ENCODE measurements around the gene PPM1H.
"Not testable (repeated sequence)": the region's sequence is repeated elsewhere in the genome, so short reads cannot be mapped to it uniquely, and the experiment has no call there.

PPM1H gene

GRCh38 chr12:62673028-62673815 is 261.7 kb downstream of the PPM1H start:
- TF ChIP-seq GATA1 (IDR thresholded peaks at IDR 0.05; ENCODE audit: low read depth, low read length) (no peak), POLR2A (IDR thresholded peaks at IDR 0.05; ENCODE audit: low read length) (no peak)
- no peak for DNase-seq

- TF ChIP-seq GATA1 (IDR thresholded peaks at IDR 0.05; ENCODE audit: low read depth, low read length), result no peak
- no peak for TF ChIP-seq POLR2A (IDR thresholded peaks at IDR 0.05; ENCODE audit: low read length)
Measured at GRCh38 chr12:62670986-62671720, 263.8 kb downstream of the PPM1H start.

GRCh38 chr12:62668782-62669181 is 266.2 kb downstream of the PPM1H start:
- no peak for TF ChIP-seq POLR2A (IDR thresholded peaks at IDR 0.05; ENCODE audit: low read length)
- no peak for TF ChIP-seq GATA1 (IDR thresholded peaks at IDR 0.05; ENCODE audit: low read depth, low read length)
- no peak for DNase-seq

More at GRCh38 chr12:62670986-62671720, 263.8 kb downstream of the PPM1H start:
- no peak for DNase-seq

- DNase-seq, result not testable (repeated sequence)
Measured at GRCh38 chr12:62664951-62665350, 270.0 kb downstream of the PPM1H start.

GRCh38 chr12:62660756-62661155 is 274.2 kb downstream of the PPM1H start:
- no peak for DNase-seq

GRCh38 chr12:62659453-62660295 is 275.3 kb downstream of the PPM1H start:
- no peak for DNase-seq
- no peak for TF ChIP-seq GATA1 (IDR thresholded peaks at IDR 0.05; ENCODE audit: low read depth, low read length)
- no peak for TF ChIP-seq POLR2A (IDR thresholded peaks at IDR 0.05; ENCODE audit: low read length)

More at GRCh38 chr12:62660756-62661155, 274.2 kb downstream of the PPM1H start:
- no peak for TF ChIP-seq GATA1 (IDR thresholded peaks at IDR 0.05; ENCODE audit: low read depth, low read length)
- no peak for TF ChIP-seq POLR2A (IDR thresholded peaks at IDR 0.05; ENCODE audit: low read length)

GRCh38 chr12:62658910-62659309 is 276.0 kb downstream of the PPM1H start:
- no peak for TF ChIP-seq GATA1 (IDR thresholded peaks at IDR 0.05; ENCODE audit: low read depth, low read length)
- TF ChIP-seq POLR2A (IDR thresholded peaks at IDR 0.05; ENCODE audit: low read length), result no peak
- DNase-seq, result no peak

- TF ChIP-seq GATA1 (IDR thresholded peaks at IDR 0.05; ENCODE audit: low read depth, low read length) (no peak), POLR2A (IDR thresholded peaks at IDR 0.05; ENCODE audit: low read length) (no peak)
Measured at GRCh38 chr12:62657363-62657632, 277.7 kb downstream of the PPM1H start.

GRCh38 chr12:62656591-62657362 is 278.2 kb downstream of the PPM1H start:
- TF ChIP-seq GATA1 (IDR thresholded peaks at IDR 0.05; ENCODE audit: low read depth, low read length) (no peak), POLR2A (IDR thresholded peaks at IDR 0.05; ENCODE audit: low read length) (no peak)
- no peak for DNase-seq

More at GRCh38 chr12:62657363-62657632, 277.7 kb downstream of the PPM1H start:
- DNase-seq, result no peak

GRCh38 chr12:62655666-62656151 is 279.2 kb downstream of the PPM1H start:
- DNase-seq, result no peak
- no peak for TF ChIP-seq POLR2A (IDR thresholded peaks at IDR 0.05; ENCODE audit: low read length)
- TF ChIP-seq GATA1 (IDR thresholded peaks at IDR 0.05; ENCODE audit: low read depth, low read length), result no peak

GRCh38 chr12:62654326-62655241 is 280.4 kb downstream of the PPM1H start:
- TF ChIP-seq GATA1 (IDR thresholded peaks at IDR 0.05; ENCODE audit: low read depth, low read length) (no peak), POLR2A (IDR thresholded peaks at IDR 0.05; ENCODE audit: low read length) (no peak)
- no peak for DNase-seq

- TF ChIP-seq POLR2A (IDR thresholded peaks at IDR 0.05; ENCODE audit: low read length), result no peak
- TF ChIP-seq GATA1 (IDR thresholded peaks at IDR 0.05; ENCODE audit: low read depth, low read length), result no peak
- no peak for DNase-seq
Measured at GRCh38 chr12:62653740-62654139, 281.2 kb downstream of the PPM1H start.
